Testis (tissue), 3 donors: ENCODE measurements around the gene ERI3. TPM values are rescaled to one million over a fixed set of nuclear protein-coding genes. Genes with fewer than 3 reads are reported as not detected.

Source experiments
- DNase-seq: peaks from one replicate; pipeline ENCODE4 v3.0.0-alpha.2; 2019
- H3K27ac ChIP-seq, 2 donors: fragments of 200-600 bp; sonication (generic); one replicate each; pipeline ENCODE4 v1.5.1; 2019
- H3K27me3 ChIP-seq: fragments of 200-600 bp; sonication (generic); one replicate; pipeline ENCODE4 v1.5.1; 2019
- H3K36me3 ChIP-seq: fragments of 200-600 bp; sonication (generic); one replicate; pipeline ENCODE4 v1.5.1; 2017; ENCODE audit warnings: low read depth; ENCODE audit errors: missing control alignments
- H3K4me1 ChIP-seq: fragments of 200-600 bp; sonication (generic); one replicate; pipeline ENCODE4 v1.5.1; 2019
- H3K4me3 ChIP-seq, 2 donors: fragments of 200-600 bp; sonication (generic); one replicate each; pipeline ENCODE4 v1.5.1; 2017 to 2019
- H3K9me3 ChIP-seq: fragments of 200-600 bp; sonication (generic); one replicate; pipeline ENCODE4 v1.5.1; 2017
- CTCF ChIP-seq, 3 experiments: fragments of 450-650 bp in 2 of 3; fragments of 200-600 bp in 1 of 3; sonication (generic) in 1 of 3; IDR thresholded peaks; one replicate each; pipeline ENCODE4 v1.5.1; 2016 to 2019; ENCODE audit warnings: antibody characterized with exemption in 3 of 3, mild to moderate bottlenecking in 2 of 3, moderate library complexity in 1 of 3
- POLR2A ChIP-seq: fragments of 450-650 bp; IDR thresholded peaks from one replicate; pipeline ENCODE4 v1.6.1; 2017; ENCODE audit warnings: antibody characterized with exemption, mild to moderate bottlenecking, moderate library complexity
- WGBS, 2 donors: methylation state at CpG; one replicate each; pipeline ENCODE4 v1.1.5; 2018; 5-methylcytosine and 5-hydroxymethylcytosine counted together
- intact Hi-C: fragments of 100-400 bp; cut with DNase I; formaldehyde crosslinking; loops from one replicate; pipeline ENCODE4 v1.15.1; 2023; ENCODE audit warnings: low total_unique reads
- polyA plus RNA-seq: library from polyadenylated mRNA; stranded (reverse); fragments of 350-450 nt; fragmentation: Illumina TruSeq; extraction: RNeasy Lipid Tissue Mini Kit (QIAGEN cat#74804); gene quantifications from one replicate; pipeline ENCODE4 v1.2.3, GENCODE V29; 2014; ENCODE audit warnings: low read depth, low replicate concordance; ENCODE audit not compliant: insufficient read depth
- total RNA-seq, 2 donors: library from RNA; depleted of rRNA; stranded (reverse); fragments of >200 nt; gene quantifications; one replicate each; pipeline ENCODE4 v1.2.3, GENCODE V29; 2016

The ERI3 gene
- total and polyA plus RNA-seq, 3 donors from 2014 or later, result 104 to 140 (median 109) TPM

- Histone ChIP-seq H3K4me3 (no peak overlapping the region), H3K4me1 (no peaks in the 10 kb centered on the region), H3K36me3 (no peaks in the 10 kb centered on the region), H3K9me3 (no peaks in the 10 kb centered on the region), H3K27me3 (no peaks in the 10 kb centered on the region), H3K27ac (no peak overlapping the region)
- TF ChIP-seq CTCF (IDR thresholded peaks at IDR 0.05) (no peak), POLR2A (no peak)
- DNase-seq, result peak; percentile 64
- intact Hi-C loops, result no loop called here
- WGBS, 2 donors, result 80 to 84% methylated on average over 8 of the region's 8 CpGs
Observed at GRCh38 chr1:44327679-44328491, 27.2 kb downstream of the ERI3 start.

- no peak overlapping the region for H3K4me3 ChIP-seq
- intact Hi-C loops, result no loop called here
- no peak overlapping the region for H3K27ac ChIP-seq
- TF ChIP-seq CTCF (IDR thresholded peaks at IDR 0.05) (no peak), POLR2A (no peak)
- H3K36me3 ChIP-seq, result no peaks in the 10 kb centered on the region
- H3K27me3 ChIP-seq, result no peaks in the 10 kb centered on the region
- H3K4me1 ChIP-seq, result no peaks in the 10 kb centered on the region
- no peak for DNase-seq
- H3K9me3 ChIP-seq, result no peaks in the 10 kb centered on the region
Observed at GRCh38 chr1:44326821-44327465, 28.1 kb downstream of the ERI3 start.

GRCh38 chr1:44326024-44326701 is 28.9 kb downstream of the ERI3 start:
- H3K9me3 ChIP-seq, result no peaks in the 10 kb centered on the region
- H3K4me1 ChIP-seq, result no peaks in the 10 kb centered on the region
- no peak for DNase-seq
- no peak overlapping the region for H3K27ac ChIP-seq
- intact Hi-C loops, result no loop called here
- TF ChIP-seq POLR2A (no peak), CTCF (IDR thresholded peaks at IDR 0.05) (no peak)
- H3K4me3 ChIP-seq, result no peak overlapping the region
- H3K36me3 ChIP-seq, result no peaks in the 10 kb centered on the region
- WGBS, 2 donors, result 78 to 81% methylated on average over 9 of the region's 9 CpGs
- no peaks in the 10 kb centered on the region for H3K27me3 ChIP-seq

GRCh38 chr1:44323947-44324346 is 31.1 kb downstream of the ERI3 start:
- no peak for DNase-seq
- H3K36me3 ChIP-seq, result no peaks in the 10 kb centered on the region
- no peak overlapping the region for H3K4me3 ChIP-seq
- H3K27me3 ChIP-seq, result no peaks in the 10 kb centered on the region
- H3K27ac ChIP-seq, result no peak overlapping the region
- intact Hi-C loops, result no loop called here
- no peaks in the 10 kb centered on the region for H3K4me1 ChIP-seq
- no peaks in the 10 kb centered on the region for H3K9me3 ChIP-seq
- no peak for TF ChIP-seq CTCF (IDR thresholded peaks at IDR 0.05)
- TF ChIP-seq POLR2A, result no peak
- WGBS, 2 donors, result 93% methylated on average over 1 of the region's 1 CpG
